GM12875 (cell line): ENCODE data around the gene GJD2.

Experiments
- H3K4me3 ChIP-seq: one replicate; pipeline ENCODE4 v1.5.1; 2011; ENCODE audit warnings: low read depth, low read length, control low read depth
- TF ChIP-seq, protein P1 (sequence below): IDR thresholded peaks from 2 replicates; pipeline ENCODE4 v1.5.1; 2011; ENCODE audit warnings: low read depth, mild to moderate bottlenecking, control low read depth, inconsistent platforms, low read length, moderate library complexity, borderline replicate concordance; ENCODE audit not compliant: insufficient read depth

The GJD2 gene

DNA sequence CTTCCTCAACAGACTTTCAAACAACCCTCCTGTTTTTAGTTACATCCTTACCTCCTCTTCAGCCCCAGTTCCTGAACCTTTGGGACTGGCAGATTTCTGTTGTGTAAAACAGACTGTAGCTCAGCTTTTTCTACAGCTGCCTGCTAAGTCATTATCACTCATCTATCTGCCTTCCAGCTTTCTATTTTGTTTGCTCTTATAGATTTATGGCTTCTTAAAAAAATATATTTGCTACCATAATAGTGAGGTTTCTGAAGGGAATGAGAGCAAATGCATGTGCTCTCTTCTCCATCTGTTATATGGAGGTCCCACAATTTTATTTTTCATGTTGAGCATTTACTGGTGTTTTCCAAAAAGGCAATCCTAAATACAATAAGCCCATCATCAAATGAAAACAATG, 18.2 kb upstream of the GJD2 start:
- no peak overlapping the region for H3K4me3 ChIP-seq
- TF ChIP-seq, protein P1, sequence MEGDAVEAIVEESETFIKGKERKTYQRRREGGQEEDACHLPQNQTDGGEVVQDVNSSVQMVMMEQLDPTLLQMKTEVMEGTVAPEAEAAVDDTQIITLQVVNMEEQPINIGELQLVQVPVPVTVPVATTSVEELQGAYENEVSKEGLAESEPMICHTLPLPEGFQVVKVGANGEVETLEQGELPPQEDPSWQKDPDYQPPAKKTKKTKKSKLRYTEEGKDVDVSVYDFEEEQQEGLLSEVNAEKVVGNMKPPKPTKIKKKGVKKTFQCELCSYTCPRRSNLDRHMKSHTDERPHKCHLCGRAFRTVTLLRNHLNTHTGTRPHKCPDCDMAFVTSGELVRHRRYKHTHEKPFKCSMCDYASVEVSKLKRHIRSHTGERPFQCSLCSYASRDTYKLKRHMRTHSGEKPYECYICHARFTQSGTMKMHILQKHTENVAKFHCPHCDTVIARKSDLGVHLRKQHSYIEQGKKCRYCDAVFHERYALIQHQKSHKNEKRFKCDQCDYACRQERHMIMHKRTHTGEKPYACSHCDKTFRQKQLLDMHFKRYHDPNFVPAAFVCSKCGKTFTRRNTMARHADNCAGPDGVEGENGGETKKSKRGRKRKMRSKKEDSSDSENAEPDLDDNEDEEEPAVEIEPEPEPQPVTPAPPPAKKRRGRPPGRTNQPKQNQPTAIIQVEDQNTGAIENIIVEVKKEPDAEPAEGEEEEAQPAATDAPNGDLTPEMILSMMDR: no peak

DNA sequence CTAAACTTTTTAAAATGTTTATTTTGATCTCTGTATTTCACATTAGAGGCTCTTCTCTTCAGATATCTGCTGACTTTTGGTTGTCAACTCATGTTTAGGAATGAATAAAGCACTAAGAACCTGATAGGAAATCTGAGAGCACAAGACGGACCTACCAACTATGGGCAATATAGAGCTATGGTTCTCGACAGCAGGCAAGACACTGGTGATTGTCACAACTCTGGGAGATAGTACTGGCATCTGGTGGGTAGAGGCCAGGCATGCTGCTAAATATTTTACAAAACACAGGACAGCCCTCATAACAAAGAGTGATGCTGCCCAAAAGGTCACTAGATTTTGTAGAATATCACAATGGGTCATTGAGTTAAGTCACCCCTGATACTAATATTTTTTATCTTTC, 17.5 kb upstream of the GJD2 start:
- TF ChIP-seq, protein P1: no peak
- H3K4me3 ChIP-seq: no peak overlapping the region

DNA sequence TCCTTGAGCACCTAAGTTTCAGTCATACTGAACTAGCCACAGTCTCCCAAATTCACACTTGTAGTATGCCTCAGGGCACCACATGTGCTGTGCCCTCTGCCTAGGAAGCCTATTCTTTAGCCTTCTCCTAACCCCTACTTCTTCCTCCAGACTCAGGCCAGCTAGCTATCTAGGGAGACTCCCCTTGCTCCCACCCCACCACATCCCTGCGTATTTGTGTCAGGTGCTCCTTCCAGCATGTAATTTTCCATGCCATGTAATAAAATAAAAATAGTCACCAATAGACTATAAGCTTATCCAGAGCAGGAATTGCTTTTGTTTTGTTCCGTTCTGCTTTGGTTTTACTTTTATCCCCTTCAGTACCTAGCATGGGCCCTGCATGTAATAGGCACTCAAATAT, 14.9 kb upstream of the GJD2 start:
- no peak overlapping the region for H3K4me3 ChIP-seq
- TF ChIP-seq, protein P1: no peak

DNA sequence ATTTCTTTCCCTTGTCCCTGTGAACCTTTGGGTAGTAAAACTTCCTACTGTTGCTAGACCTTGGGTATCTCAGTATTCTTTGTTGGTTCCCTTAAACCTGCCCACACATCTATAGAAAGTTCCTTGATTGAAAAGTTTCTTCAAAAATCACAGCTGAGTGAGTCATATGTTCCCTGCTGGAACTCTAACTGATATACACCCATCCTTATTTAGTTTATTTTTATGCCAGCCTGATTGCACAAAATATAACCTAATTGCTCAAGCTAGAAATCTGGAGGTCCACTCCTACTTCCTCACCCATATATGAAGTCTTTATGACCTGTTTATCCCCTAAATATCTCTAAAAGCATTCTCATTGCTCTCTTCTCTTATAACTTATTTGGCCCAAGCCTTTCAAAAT, 13.7 kb upstream of the GJD2 start:
- TF ChIP-seq, protein P1: no peak
- H3K4me3 ChIP-seq: no peak overlapping the region

DNA sequence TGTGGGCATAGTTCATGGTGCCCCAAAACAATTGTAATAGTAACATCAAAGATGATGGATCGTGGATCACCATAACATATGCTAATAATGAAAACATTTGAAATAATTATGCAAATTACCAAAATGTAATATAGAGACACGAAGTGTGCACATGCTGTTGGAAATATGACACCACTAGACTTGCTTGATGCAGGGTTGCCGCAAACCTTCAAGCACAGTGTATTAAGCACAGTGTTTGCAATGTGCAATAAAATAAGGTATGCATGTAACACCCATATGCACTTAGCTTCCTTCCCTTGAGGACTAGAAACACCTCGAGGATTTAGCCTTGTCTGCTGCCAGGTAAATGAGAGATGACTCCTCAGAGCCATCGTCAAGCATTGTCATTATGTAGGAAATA, 10.9 kb upstream of the GJD2 start:
- TF ChIP-seq, protein P1: no peak
- no peak overlapping the region for H3K4me3 ChIP-seq

DNA sequence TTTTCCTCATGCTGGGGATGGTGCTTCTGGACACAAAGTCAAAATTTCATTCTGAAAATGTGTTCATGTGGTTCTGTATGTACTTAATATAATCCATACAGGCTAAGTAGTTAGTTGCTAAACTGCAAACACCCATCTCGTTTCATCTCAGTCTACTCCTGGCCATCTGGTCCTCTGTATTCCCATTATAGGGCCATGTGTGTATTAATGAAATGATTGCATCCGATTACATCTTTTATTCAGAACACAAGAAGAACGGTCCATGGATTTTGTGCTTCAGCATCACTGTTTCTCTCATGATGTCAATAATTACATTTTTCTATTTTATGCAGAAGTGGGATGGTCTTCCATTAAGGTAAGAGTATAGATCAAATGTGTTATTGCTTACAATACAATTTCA, 6.1 kb upstream of the GJD2 start:
- no peak overlapping the region for H3K4me3 ChIP-seq
- TF ChIP-seq, protein P1: no peak

DNA sequence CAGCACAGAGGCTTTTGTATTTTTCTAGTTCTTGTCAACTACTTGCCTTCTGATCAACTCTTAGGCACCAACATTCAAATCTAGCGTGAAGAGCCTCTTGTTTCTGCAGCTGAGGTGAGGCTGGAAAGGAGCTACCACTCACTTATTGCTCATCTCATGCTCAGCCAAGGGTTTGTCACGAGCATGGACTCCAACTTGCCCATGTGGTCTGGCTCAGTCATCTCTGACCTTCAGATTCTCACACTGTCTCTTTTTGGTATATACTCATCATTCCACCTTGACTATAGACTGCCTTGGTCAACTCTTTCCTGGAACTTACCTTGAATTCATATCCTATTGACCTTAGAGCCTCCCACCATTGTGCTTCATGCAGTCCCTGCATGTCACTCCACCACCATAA, 5.2 kb upstream of the GJD2 start:
- H3K4me3 ChIP-seq: no peak overlapping the region
- TF ChIP-seq, protein P1: no peak
